ENCODE results near the gene KXD1.

DNA sequence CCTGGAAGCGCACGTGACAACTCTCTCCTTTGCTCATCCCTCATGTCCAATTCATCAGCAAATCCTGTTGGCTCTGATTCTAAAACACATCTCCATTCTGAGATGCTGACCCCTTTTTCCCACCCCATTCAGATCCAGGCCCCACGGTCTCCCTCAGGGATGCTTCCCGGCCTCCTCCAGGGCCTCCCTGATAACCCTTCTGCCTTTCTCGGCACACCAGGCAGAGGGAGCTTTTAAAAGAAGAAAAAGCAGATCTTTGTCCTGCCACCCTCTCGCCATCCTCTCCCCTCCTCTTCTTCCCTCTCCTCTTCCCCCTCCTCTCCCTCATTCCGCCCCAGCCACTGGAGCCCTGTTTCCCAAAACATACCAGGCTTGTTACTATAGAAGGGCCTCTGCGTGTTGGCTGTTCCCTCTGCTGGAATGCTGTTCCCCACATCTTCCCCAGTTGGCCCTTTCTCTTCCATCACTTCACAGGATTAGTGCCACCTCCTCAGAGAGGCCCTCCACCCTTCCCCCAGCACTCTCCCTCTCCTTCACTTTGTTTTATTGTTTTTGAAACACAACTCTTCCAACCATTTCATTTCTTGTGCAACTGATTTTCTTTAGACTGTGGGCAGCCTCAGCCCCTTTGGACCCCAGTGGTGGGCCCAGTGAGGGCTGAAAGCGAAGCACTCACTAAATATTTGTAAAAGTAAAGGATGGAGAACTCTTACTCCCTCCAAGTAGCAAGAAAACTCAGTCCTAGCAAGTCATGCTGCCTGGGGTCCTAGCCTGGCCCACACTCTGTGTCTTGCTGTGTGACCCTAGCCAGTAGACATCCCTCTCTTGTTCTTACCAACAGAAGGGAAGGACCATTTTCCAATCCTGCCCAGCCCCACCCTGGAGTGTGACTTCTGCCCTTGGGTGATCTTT lies 51.4 kb downstream of the KXD1 start:
- TF ChIP-seq POLR2AphosphoS5 (IDR thresholded peaks at IDR 0.05), result no peak
- TF ChIP-seq, protein P1, sequence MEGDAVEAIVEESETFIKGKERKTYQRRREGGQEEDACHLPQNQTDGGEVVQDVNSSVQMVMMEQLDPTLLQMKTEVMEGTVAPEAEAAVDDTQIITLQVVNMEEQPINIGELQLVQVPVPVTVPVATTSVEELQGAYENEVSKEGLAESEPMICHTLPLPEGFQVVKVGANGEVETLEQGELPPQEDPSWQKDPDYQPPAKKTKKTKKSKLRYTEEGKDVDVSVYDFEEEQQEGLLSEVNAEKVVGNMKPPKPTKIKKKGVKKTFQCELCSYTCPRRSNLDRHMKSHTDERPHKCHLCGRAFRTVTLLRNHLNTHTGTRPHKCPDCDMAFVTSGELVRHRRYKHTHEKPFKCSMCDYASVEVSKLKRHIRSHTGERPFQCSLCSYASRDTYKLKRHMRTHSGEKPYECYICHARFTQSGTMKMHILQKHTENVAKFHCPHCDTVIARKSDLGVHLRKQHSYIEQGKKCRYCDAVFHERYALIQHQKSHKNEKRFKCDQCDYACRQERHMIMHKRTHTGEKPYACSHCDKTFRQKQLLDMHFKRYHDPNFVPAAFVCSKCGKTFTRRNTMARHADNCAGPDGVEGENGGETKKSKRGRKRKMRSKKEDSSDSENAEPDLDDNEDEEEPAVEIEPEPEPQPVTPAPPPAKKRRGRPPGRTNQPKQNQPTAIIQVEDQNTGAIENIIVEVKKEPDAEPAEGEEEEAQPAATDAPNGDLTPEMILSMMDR (IDR thresholded peaks at IDR 0.05), result no peak
- no peak for TF ChIP-seq POLR2A (IDR thresholded peaks at IDR 0.05)
